Activated CD4-positive, alpha-beta memory T cell treated with anti-CD3 and anti-CD28 coated beads for 36 hours (primary cell): ENCODE measurements around the gene IMPA2. TPM values are rescaled to one million over a fixed set of nuclear protein-coding genes. Genes with fewer than 3 reads are reported as not detected.
"Not testable (repeated sequence)": the region's sequence is repeated elsewhere in the genome, so short reads cannot be mapped to it uniquely, and the experiment has no call there.

Experiments
- CTCF ChIA-PET: fragments of 350-600 bp; sonication (Branson Sonifier 250); formaldehyde crosslinking; loops from one replicate; lab custom pipeline; 2021; ENCODE audit warnings: antibody characterized with exemption, inconsistent platforms; lab: Charles Lee
- POLR2A ChIA-PET: fragments of 350-600 bp; sonication (Branson Sonifier 250); formaldehyde crosslinking; loops from one replicate; lab custom pipeline; 2021; ENCODE audit warnings: antibody characterized with exemption; lab: Charles Lee
- DNase-seq: peaks from one replicate; pipeline ENCODE4 v3.0.0-alpha.2; 2020
- H3K27ac Mint-ChIP-seq: one replicate; pipeline ENCODE4 v1.8.0; 2021; ENCODE audit warnings: mixed read lengths
- H3K27me3 Mint-ChIP-seq: one replicate; pipeline ENCODE4 v1.8.0; 2021; ENCODE audit warnings: mixed read lengths
- H3K36me3 Mint-ChIP-seq: one replicate; pipeline ENCODE4 v1.8.0; 2021; ENCODE audit warnings: mixed read lengths
- H3K4me1 Mint-ChIP-seq: one replicate; pipeline ENCODE4 v1.8.0; 2021; ENCODE audit warnings: low read depth, mixed read lengths
- H3K4me3 Mint-ChIP-seq: one replicate; pipeline ENCODE4 v1.8.0; 2021; ENCODE audit warnings: mild to moderate bottlenecking, mixed read lengths
- H3K9me3 Mint-ChIP-seq: one replicate; pipeline ENCODE4 v1.8.0; 2021; ENCODE audit warnings: mixed read lengths
- intact Hi-C: fragments of 100-400 bp; cut with micrococcal nuclease; formaldehyde crosslinking; loops from one replicate; pipeline ENCODE4 v1.15.1; 2023
- total RNA-seq, 2 experiments: library from RNA; stranded (reverse); gene quantifications; one replicate each; pipeline ENCODE4 v1.2.3, GENCODE V29; 2021

IMPA2 gene
- total RNA-seq, 2 experiments from 2014 or later: 20.3 to 21.6 TPM

DNA sequence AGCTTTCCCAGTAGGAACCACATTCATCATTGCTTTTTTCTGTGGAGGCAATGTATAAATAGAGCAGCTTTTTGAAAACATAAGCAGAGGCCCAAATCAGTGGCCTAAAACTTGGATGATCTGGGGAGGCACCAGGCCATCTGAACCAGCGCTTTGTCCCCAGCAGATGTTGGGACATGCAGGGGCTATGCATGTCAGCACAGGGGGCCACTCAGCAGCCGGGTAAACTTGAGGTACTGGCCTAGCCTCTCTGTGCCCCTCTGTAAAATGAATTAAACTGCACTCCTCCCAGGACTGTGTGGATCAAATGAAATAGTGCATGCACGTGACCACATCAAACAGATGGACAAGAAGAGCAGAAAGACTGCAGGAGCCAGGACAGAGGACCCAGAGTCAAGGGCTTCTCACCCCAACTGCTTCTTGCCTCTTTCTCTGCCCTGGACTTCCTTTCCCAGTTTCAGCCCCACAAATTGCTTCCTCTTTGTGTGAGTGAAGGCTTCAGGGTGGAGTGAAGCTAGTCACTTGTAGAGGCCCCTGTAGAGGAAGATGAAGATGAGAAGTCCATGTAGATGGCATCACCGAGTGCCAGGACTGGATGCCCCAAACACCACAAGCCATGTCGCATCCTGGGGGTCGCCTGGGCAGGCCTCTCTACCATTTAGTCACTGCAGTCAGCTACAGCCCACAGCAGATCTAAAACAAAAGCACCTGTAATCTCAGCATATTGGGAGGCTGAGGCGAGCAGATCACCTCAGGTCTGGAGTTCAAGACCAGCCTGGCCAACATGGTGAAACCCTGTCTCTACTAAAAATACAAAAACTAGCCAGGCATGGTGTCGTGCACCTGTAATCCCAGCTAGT, 53.2 kb downstream of the IMPA2 start:
- H3K9me3 Mint-ChIP-seq: no peaks in the 10 kb centered on the region
- no peak overlapping the region for H3K27ac Mint-ChIP-seq
- no peak overlapping the region for H3K4me3 Mint-ChIP-seq
- intact Hi-C loops: loop anchor here (10.0 kb wide), 1 partner anchor 380 kb away; no protein-coding TSS in a partner anchor
- no peaks in the 10 kb centered on the region for H3K4me1 Mint-ChIP-seq
- H3K27me3 Mint-ChIP-seq: peaks cover 8% of the 10 kb centered on the region
- POLR2A ChIA-PET: no interaction called here
- no peak for DNase-seq
- peaks cover 3% of the 10 kb centered on the region for H3K36me3 Mint-ChIP-seq
- CTCF ChIA-PET: interaction anchor here (1.8 to 12.7 kb wide), 2 partner anchors 96 to 301 kb away, joined by 4 to 155 read pairs; no protein-coding TSS in a partner anchor

DNA sequence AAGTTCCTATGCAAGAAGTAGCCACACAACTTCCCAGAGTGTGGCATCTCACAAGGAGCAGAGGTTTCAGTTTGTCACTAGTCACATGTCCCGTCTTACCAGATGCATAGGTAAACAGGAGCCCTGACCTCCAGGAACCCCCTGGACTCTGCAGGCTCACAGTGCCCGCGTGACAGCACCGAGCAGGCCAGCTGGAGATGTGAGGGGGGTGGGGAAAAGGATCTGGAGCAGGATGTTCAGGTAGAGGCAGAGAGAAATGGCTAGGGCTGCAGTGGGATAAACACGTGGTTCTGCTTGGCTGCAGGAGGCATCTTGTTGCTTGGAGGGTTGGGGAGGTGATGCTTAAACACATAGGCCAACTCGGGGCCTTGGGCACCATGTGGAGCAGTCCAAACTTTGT, 54.2 kb downstream of the IMPA2 start:
- ChIA-PET POLR2A (no interaction called here), CTCF (interaction anchor here (12.7 kb wide), 1 partner anchor 97 kb away, joined by 155 read pairs; no protein-coding TSS in a partner anchor)
- Mint-ChIP-seq H3K9me3 (no peaks in the 10 kb centered on the region), H3K4me3 (no peak overlapping the region), H3K27me3 (peaks cover 11% of the 10 kb centered on the region), H3K36me3 (no peaks in the 10 kb centered on the region), H3K27ac (no peak overlapping the region), H3K4me1 (no peaks in the 10 kb centered on the region)
- DNase-seq: no peak
- intact Hi-C loops: loop anchor here (10.0 kb wide), 1 partner anchor 381 kb away; no protein-coding TSS in a partner anchor

DNA sequence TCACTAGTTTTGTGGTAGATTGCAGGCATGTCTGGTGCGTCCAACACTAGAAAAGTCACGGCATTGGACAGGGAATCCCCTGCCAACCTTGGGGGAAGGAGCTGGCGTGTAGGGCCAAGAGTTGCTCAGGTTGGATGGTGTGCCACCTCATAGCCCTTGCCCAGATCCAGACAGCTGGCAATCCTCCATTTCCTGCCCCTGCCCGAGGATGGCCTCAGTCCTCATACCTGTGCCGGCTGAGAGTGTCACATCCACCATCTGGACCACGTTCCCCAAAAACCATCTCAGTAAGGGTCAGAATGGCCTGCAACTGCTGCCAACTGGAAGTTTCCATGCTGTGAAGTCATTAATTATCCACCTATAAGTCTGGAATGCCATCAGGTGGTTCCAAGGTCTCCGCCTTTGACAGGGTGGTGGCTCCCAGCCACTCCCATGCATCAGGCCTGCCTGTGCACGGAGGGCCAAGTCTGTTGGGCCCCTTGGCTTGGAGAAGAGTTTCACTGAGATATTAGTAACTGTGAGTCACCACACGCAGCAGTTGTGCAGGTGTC, 55.0 kb downstream of the IMPA2 start:
- no peaks in the 10 kb centered on the region for H3K9me3 Mint-ChIP-seq
- no peak overlapping the region for H3K27ac Mint-ChIP-seq
- H3K27me3 Mint-ChIP-seq: peaks cover 15% of the 10 kb centered on the region
- no peak overlapping the region for H3K4me3 Mint-ChIP-seq
- H3K36me3 Mint-ChIP-seq: no peaks in the 10 kb centered on the region
- POLR2A ChIA-PET: no interaction called here
- peaks cover 2% of the 10 kb centered on the region for H3K4me1 Mint-ChIP-seq
- CTCF ChIA-PET: interaction anchor here (12.7 kb wide), 1 partner anchor 97 kb away, joined by 155 read pairs; no protein-coding TSS in a partner anchor
- DNase-seq: no peak
- intact Hi-C loops: loop anchor here (10.0 kb wide), 1 partner anchor 381 kb away; no protein-coding TSS in a partner anchor

DNA sequence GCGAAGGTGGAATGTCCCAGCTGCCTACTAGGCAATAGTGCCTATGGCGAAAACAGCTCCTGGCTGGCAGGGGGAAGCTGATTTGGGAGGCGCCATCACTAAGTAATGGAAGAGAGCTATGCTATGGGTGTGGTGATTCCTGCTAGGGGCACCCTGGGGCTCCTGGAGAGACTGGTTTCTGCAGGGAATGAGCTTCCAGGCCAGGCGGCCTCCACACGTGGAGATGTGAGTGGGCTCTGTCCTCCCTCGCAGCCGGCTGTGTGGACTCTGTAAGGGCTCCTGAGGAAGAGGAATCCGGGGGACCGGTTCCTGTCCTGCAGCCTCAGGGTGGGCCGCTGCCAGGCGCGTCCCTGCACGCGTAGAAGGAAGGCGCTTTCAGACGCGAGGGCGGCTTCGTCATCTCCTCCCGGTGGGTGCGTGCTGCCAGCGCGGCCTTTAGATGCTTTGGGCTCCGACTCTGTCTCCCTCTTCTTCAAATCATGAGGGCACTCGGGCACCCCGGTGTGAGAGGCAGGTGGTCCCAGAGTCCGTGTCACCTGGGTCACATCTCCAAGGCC, 56.9 kb downstream of the IMPA2 start:
- Mint-ChIP-seq H3K27ac (no peak overlapping the region), H3K27me3 (peaks cover 20% of the 10 kb centered on the region), H3K36me3 (no peaks in the 10 kb centered on the region), H3K9me3 (no peaks in the 10 kb centered on the region), H3K4me1 (peaks cover 13% of the 10 kb centered on the region), H3K4me3 (no peak overlapping the region)
- ChIA-PET CTCF (interaction anchor here (0.6 to 12.7 kb wide), 17 partner anchors 11 to 382 kb away, joined by 3 to 155 read pairs (median 6); partner anchors contain the start of genes IMPA2 and MPPE1), POLR2A (interaction anchor here (0.5 to 1.0 kb wide), 3 partner anchors 33 to 101 kb away, joined by 3 to 8 read pairs (median 3); no protein-coding TSS in a partner anchor)
- intact Hi-C loops: loop anchor here (10.0 kb wide), 1 partner anchor 383 kb away; no protein-coding TSS in a partner anchor
- DNase-seq: peak; percentile 41

DNA sequence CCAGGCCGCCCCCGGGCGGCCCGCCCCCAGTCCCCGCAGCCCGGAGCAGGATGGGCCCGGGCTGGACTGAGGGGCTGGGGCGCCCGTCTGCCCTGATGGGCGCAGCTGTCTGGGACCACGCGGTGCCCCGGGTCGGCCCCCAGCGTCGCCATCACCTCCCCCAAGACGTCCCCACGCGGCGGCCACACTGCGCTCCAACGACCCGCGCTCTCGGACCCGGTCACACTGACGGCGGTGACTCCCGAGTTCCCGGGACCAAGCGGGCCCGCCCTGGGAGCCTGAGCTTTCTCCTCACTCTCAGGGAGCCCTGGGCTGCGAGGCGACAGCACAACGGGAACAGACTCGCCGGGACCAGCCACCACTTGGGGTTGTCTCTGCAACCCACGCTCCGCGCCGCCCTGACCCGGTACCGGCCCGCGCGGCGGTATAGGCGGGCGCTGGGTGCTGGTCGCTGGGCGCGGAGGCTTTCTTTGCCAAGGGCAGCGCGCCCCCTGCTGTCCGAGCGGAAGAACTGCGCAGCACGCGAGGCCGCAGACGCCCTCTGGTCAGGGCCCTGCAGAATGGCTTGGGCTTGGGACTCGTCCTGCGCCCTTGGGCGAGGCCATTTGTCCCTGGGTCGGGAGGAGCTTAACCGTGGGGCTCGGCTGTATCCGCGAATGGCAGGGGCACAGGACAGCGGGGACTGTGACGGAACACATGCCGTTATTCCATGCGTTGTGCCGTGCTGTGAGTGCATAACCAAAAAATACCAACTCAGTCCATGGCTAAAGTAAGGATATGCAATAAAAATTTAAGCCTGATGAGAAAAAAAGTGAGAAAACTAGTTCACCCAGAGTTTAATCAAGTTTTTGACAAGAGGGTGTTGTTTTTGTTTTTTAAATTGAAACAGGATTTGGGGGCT, 57.6 kb downstream of the IMPA2 start:
- Mint-ChIP-seq H3K9me3 (no peaks in the 10 kb centered on the region), H3K4me1 (peaks cover 13% of the 10 kb centered on the region), H3K36me3 (no peaks in the 10 kb centered on the region), H3K27me3 (peaks cover 24% of the 10 kb centered on the region), H3K27ac (no peak overlapping the region), H3K4me3 (peak overlapping the region; percentile 59)
- ChIA-PET CTCF (interaction anchor here (0.5 to 12.7 kb wide), 19 partner anchors 11 to 383 kb away, joined by 3 to 155 read pairs (median 5); partner anchors contain the start of genes IMPA2 and MPPE1), POLR2A (interaction anchor here (1.0 kb wide), 1 partner anchor 102 kb away, joined by 3 read pairs; no protein-coding TSS in a partner anchor)
- intact Hi-C loops: loop anchor here (1.0 to 10.0 kb wide), 3 partner anchors 101 to 384 kb away; no protein-coding TSS in a partner anchor
- peak; percentile 78 for DNase-seq

DNA sequence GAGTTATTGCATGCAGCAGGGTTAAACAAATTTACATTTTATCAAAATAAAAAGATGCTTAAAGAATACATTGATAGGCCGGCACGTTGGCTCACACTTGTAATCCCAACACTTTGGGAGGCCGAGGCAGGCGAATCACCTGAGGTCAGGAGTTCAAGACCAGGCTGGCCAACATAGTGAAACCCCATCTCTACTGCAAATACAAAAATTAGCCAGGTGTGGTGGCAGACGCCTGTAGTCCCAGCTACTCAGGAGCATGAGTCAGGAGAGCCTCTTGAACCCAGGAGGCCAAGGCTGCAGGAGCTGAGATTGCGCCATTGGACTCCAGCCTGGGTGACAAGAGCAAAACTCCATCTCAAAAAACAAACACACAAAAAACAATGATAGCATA, 58.2 kb downstream of the IMPA2 start:
- DNase-seq, H3K9me3 Mint-ChIP-seq, H3K4me3 Mint-ChIP-seq, H3K36me3 Mint-ChIP-seq, H3K27ac Mint-ChIP-seq, POLR2A ChIA-PET: not testable (repeated sequence)
- Mint-ChIP-seq H3K27me3 (peaks cover 24% of the 10 kb centered on the region), H3K4me1 (peaks cover 13% of the 10 kb centered on the region)
- intact Hi-C loops: loop anchor here (1.0 to 10.0 kb wide), 3 partner anchors 101 to 385 kb away; no protein-coding TSS in a partner anchor
- CTCF ChIA-PET: interaction anchor here (0.5 to 12.7 kb wide), 11 partner anchors 10 to 384 kb away, joined by 3 to 155 read pairs (median 10); partner anchors contain the start of gene MPPE1

DNA sequence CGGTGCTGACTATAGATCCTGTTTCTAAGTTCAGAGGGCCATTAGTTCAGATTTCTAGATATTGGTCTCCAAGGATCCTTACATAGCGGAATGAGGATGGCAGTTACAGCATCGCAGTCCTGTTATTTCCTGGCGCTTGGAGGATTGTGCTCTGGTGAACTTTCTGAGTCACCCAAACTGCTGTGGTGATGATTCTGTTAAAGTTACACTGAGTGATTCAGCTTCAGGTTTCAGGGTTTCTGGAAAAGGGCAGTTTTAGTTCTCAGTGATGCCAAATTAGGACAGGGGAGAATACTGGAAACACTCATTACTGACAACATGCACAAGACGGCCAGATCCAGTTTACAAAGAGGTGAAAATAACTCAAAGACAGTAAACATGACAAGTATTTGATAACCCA, 60.3 kb downstream of the IMPA2 start:
- Mint-ChIP-seq H3K36me3 (no peaks in the 10 kb centered on the region), H3K27me3 (peaks cover 24% of the 10 kb centered on the region), H3K4me3 (no peak overlapping the region), H3K27ac (no peak overlapping the region), H3K9me3 (no peaks in the 10 kb centered on the region), H3K4me1 (peaks cover 13% of the 10 kb centered on the region)
- ChIA-PET POLR2A (no interaction called here), CTCF (interaction anchor here (12.7 kb wide), 1 partner anchor 103 kb away, joined by 155 read pairs; no protein-coding TSS in a partner anchor)
- peak; percentile 47 for DNase-seq
- intact Hi-C loops: loop anchor here (1.0 to 5.0 kb wide), 3 partner anchors 8 to 189 kb away; partner anchors contain the start of genes CHMP1B and IMPA2

DNA sequence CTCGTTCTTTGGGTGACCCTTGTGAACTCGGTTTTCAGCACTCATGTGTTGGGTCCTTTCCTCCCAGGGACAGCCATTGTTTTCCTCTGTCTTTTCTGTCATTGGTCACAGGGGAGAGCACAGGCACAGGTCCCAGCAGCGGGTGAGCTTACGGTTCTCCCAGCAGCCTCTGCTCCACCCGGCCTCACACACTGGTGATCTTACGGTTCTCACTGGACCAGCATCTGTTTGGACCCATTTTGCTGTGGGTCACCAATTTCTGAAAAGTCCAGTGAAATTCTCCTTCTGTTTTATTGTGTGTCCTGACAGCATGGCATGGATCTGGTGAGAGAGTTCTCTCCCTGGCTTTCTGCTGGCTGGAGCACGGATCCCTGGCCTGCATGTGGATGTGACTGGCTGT, 62.5 kb downstream of the IMPA2 start:
- ChIA-PET POLR2A (no interaction called here), CTCF (no interaction called here)
- H3K27ac Mint-ChIP-seq: no peak overlapping the region
- H3K4me1 Mint-ChIP-seq: peaks cover 16% of the 10 kb centered on the region
- peaks cover 16% of the 10 kb centered on the region for H3K27me3 Mint-ChIP-seq
- H3K36me3 Mint-ChIP-seq: no peaks in the 10 kb centered on the region
- H3K9me3 Mint-ChIP-seq: no peaks in the 10 kb centered on the region
- intact Hi-C loops: loop anchor here (5.0 kb wide), 1 partner anchor 192 kb away; the partner anchor contains the start of gene CHMP1B
- DNase-seq: no peak
- no peak overlapping the region for H3K4me3 Mint-ChIP-seq

DNA sequence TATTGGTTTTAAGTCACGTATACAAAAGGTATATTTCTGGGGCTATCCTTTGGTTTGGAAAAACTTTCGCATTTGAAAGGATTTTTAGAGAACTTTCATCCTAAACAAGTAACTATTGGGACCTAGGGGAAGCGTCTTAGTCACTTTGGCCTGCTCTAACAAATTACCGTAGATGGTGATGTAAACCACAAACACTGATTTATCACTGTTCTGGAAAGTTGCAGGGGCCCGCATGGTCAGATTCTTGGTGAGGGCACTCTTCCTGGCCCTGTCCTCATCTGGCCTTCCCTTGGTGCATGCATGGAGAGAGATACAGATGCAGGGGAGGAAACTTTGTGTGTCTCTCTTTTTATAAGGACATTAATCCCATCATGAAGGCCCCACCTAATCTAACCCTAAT, 63.3 kb downstream of the IMPA2 start:
- Mint-ChIP-seq H3K36me3 (no peaks in the 10 kb centered on the region), H3K27me3 (peaks cover 16% of the 10 kb centered on the region), H3K9me3 (no peaks in the 10 kb centered on the region), H3K4me3 (no peak overlapping the region), H3K27ac (no peak overlapping the region), H3K4me1 (peaks cover 18% of the 10 kb centered on the region)
- DNase-seq: no peak
- ChIA-PET CTCF (no interaction called here), POLR2A (no interaction called here)
- intact Hi-C loops: loop anchor here (5.0 kb wide), 1 partner anchor 192 kb away; the partner anchor contains the start of gene CHMP1B

DNA sequence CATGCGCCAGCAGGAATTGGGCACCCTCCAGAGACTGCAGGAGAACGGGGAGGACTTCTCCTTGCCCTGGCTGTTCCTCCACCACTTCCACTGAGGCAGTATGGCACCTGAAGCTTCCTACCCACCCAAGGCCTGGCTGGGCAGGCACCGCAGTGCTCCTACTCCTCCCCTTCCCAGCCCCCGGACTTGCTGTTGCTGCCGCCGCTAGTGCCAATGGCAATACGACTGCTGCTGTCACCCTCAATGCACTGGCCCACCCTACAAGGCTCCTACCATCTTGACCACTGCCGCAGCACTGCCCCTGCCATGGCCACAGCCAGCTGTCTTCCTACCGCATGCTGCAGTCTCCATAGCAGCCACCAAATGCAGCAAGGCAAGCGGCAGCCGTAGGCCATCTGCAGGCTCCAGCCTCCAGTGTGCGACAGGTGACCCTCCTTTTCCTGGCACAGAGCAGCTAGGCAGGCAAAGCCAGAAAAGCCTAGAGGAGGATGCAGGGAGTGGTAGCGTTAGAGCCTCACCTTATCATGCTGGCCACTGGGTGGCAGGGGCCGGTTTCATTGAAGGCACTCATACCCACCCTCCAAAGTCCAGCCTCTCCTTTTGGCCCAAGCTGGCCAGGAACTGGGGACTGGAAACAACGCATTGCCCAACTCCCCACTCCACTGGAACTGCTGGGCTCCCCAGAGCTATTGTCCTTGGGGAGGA, 64.9 kb downstream of the IMPA2 start:
- CTCF ChIA-PET: interaction anchor here (0.9 kb wide), 1 partner anchor 190 kb away, joined by 4 read pairs; no protein-coding TSS in a partner anchor
- intact Hi-C loops: no loop called here
- Mint-ChIP-seq H3K27me3 (peaks cover 9% of the 10 kb centered on the region), H3K9me3 (no peaks in the 10 kb centered on the region), H3K27ac (no peak overlapping the region), H3K36me3 (no peaks in the 10 kb centered on the region), H3K4me1 (peaks cover 18% of the 10 kb centered on the region), H3K4me3 (no peak overlapping the region)
- DNase-seq: no peak
- POLR2A ChIA-PET: no interaction called here
